ENCODE results near the gene TYK2. TPM values are rescaled to one million over a fixed set of nuclear protein-coding genes. Genes with fewer than 3 reads are reported as not detected.
A peak's percentile ranks its signal among the peaks of the same experiment; 100 is the strongest.

The TYK2 gene
- total and polyA plus RNA-seq, 9 of the 15 experiments (the other 6 are each of a cell fraction or from before 2014, with no cell fraction given): 15.0 to 182 (median 85.9) TPM

DNA sequence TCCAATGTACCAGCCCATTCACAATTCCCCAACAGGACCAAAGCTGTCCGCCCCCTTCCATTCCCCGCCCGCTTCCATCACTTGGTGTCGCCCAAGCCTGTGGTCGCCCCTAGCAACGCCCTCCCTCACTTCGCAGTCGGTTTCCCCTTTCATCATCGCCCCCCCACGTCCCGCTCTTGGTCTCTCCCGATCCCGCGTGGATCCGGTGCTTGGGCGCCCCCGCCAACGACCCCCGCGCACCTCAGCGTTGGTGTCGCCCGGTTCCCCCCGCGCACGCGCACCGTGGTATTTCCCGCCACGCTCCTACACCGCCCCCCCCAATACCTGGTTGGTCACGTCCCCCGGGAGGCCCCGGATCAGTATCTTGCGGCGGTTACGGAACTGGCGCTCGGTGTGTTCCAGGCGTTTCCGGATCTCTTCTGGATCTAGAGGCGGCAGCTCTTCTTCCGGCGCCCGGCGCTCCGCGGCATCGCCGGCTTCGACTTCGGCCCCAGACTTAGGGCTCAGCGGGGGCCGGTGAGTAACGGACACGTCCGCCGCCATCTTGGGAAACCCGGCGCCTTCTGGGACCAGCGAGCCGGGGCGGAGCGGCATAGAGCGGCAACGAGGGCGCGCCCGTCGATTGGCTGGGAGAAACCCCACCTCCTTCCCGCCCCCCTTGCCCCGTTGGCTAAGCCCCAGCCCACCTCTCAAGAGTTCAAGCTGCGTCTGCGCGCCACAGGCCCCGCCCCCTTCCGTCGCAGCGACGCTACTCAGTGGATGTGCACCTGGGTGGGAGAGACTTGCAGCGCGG is 47.2 kb downstream of the TYK2 start, which contains the start of gene RAVER1 (continued):
- TF ChIP-seq CXXC5 (CRISPR knock-in tag; IDR thresholded peaks at IDR 0.05) (peak; percentile 84), HDAC1 (IDR thresholded peaks at IDR 0.05) (peak in 1 of 2 experiments; percentile 98; a peak in 2 of 4 replicates), TAF15 (IDR thresholded peaks at IDR 0.05; ENCODE audit: low read depth, low read length) (no peak), ETV5 (CRISPR knock-in tag; IDR thresholded peaks at IDR 0.05; ENCODE audit: low read depth) (peak; percentile 74), ZNF384 (IDR thresholded peaks at IDR 0.05; ENCODE audit: low read depth, low read length) (0 out of 2 replicates have a peak, but pooled peaks have one; percentile 4), THAP12 (CRISPR knock-in tag; IDR thresholded peaks at IDR 0.05) (no peak), ZNF316 (IDR thresholded peaks at IDR 0.05) (0 out of 2 replicates have a peak, but pooled peaks have one; percentile 7), EGR1 (conservative IDR thresholded peaks at IDR 0.05) (peak; percentile 95), TSC22D4 (tag; IDR thresholded peaks at IDR 0.05) (no peak), ZNF282 (CRISPR knock-in tag; IDR thresholded peaks at IDR 0.05) (no peak), TOE1 (IDR thresholded peaks at IDR 0.05; ENCODE audit: borderline replicate concordance) (peak; percentile 86), TOE1 (CRISPR knock-in tag; IDR thresholded peaks at IDR 0.05; ENCODE audit: borderline replicate concordance, low read depth) (0 out of 2 replicates have a peak, but pooled peaks have one; percentile 95), POLR2B (IDR thresholded peaks at IDR 0.05; ENCODE audit: low read depth, partially characterized antibody) (peak; percentile 92), ZNF133 (CRISPR knock-in tag; IDR thresholded peaks at IDR 0.05) (no peak), POLR2AphosphoS5 (IDR thresholded peaks at IDR 0.05; ENCODE audit: control insufficient read depth, insufficient read depth, low read depth, low read length) (peak; percentile 94), IRF1 (CRISPR knock-in tag; IDR thresholded peaks at IDR 0.05; ENCODE audit: borderline replicate concordance) (no peak), PHF8 (IDR thresholded peaks at IDR 0.05; ENCODE audit: borderline replicate concordance, low read length) (peak; percentile 95), HNRNPUL1 (IDR thresholded peaks at IDR 0.05; ENCODE audit: low read length) (no peak), ZKSCAN3 (CRISPR knock-in tag; IDR thresholded peaks at IDR 0.05) (no peak), DPF2 (IDR thresholded peaks at IDR 0.05) (peak; percentile 40; the same call in 1 of the 2 replicates), XRCC4 (IDR thresholded peaks at IDR 0.05; ENCODE audit: extremely low read depth, insufficient read depth, insufficient read length) (no peak), PURB (CRISPR knock-in tag; IDR thresholded peaks at IDR 0.05; ENCODE audit: low read depth) (no peak), ZNF764 (CRISPR knock-in tag; IDR thresholded peaks at IDR 0.05; ENCODE audit: low read depth) (no peak), FOS (IDR thresholded peaks at IDR 0.05; ENCODE audit: extremely low read depth, insufficient read length) (no peak)
- TF ChIP-seq, protein P1, sequence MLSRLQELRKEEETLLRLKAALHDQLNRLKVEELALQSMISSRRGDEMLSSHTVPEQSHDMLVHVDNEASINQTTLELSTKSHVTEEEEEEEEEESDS (CRISPR knock-in tag; IDR thresholded peaks at IDR 0.05): no peak
- TF ChIP-seq, protein P2, sequence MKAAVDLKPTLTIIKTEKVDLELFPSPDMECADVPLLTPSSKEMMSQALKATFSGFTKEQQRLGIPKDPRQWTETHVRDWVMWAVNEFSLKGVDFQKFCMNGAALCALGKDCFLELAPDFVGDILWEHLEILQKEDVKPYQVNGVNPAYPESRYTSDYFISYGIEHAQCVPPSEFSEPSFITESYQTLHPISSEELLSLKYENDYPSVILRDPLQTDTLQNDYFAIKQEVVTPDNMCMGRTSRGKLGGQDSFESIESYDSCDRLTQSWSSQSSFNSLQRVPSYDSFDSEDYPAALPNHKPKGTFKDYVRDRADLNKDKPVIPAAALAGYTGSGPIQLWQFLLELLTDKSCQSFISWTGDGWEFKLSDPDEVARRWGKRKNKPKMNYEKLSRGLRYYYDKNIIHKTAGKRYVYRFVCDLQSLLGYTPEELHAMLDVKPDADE (conservative IDR thresholded peaks at IDR 0.05; ENCODE audit: control insufficient read depth, low read depth, low read length): no peak; the same call in 1 of the 2 replicates

All from K562 (cell line).